Panc1 (cell line): ENCODE data around the gene ZNF607. TPM values are rescaled to one million over a fixed set of nuclear protein-coding genes. Genes with fewer than 3 reads are reported as not detected.

Experiments
- ATAC-seq: fragments of 200-7000 bp; cut with Tn5 transposase; 2 replicates; pipeline ENCODE4 v1.9.1; 2020; ENCODE audit warnings: mild to moderate bottlenecking, moderate library complexity
- BruUV-seq: library from RNA; stranded (reverse); fragments of 400-500 nt; replicated peaks from 2 replicates; lab custom pipeline; 2021; lab: Mats Ljungman, UMichigan
- CTCF ChIA-PET: fragments of 300-600 bp; sonication (Branson Sonifier 250); formaldehyde crosslinking; loops from one replicate; lab custom pipeline; 2022; ENCODE audit warnings: antibody characterized with exemption; lab: Charles Lee
- POLR2A ChIA-PET: fragments of 300-600 bp; sonication (Branson Sonifier 250); formaldehyde crosslinking; loops from one replicate; lab custom pipeline; 2022; ENCODE audit warnings: antibody characterized with exemption; lab: Charles Lee
- DNase-seq: peaks from one replicate; pipeline ENCODE4 v3.0.0-alpha.2; 2010; ENCODE audit warnings: low read depth, low spot score
- H3K27ac ChIP-seq: 2 replicates; pipeline ENCODE4 v1.5.1; 2011; ENCODE audit warnings: mild to moderate bottlenecking, low read length, inconsistent platforms
- H3K27me3 ChIP-seq: fragments of 200-500 bp; sonication (Bioruptor generic); 2 replicates; pipeline ENCODE4 v1.6.0; 2014; ENCODE audit warnings: low read length, inconsistent platforms; ENCODE audit not compliant: control insufficient read depth, insufficient read depth
- H3K36me3 ChIP-seq: fragments of 200-500 bp; sonication (Bioruptor generic); 2 replicates; pipeline ENCODE4 v1.5.1; 2014; ENCODE audit warnings: inconsistent platforms, mild to moderate bottlenecking, low read length, moderate library complexity; ENCODE audit not compliant: control insufficient read depth, insufficient read depth
- H3K4me1 ChIP-seq: 2 replicates; pipeline ENCODE4 v1.5.1; 2011; ENCODE audit warnings: inconsistent platforms, mild to moderate bottlenecking, low read length, moderate library complexity; ENCODE audit not compliant: control insufficient read depth, insufficient read depth
- H3K4me3 ChIP-seq, 2 experiments: 2 replicates each; pipeline ENCODE4 v1.5.1; 2011 to 2012; ENCODE audit warnings: low read depth in 2 of 2, low read length in 2 of 2, mild to moderate bottlenecking in 2 of 2, inconsistent platforms in 1 of 2, moderate library complexity in 1 of 2
- H3K9me3 ChIP-seq: fragments of 200-500 bp; sonication (Bioruptor generic); 2 replicates; pipeline ENCODE4 v1.5.1; 2014; ENCODE audit warnings: low read depth, mild to moderate bottlenecking, inconsistent platforms, low read length, moderate library complexity; ENCODE audit not compliant: control insufficient read depth, insufficient read depth
- CTCF ChIP-seq: fragments of 450-650 bp; IDR thresholded peaks from 2 replicates; pipeline ENCODE4 v1.5.1; 2017; ENCODE audit warnings: mild to moderate bottlenecking
- POLR2AphosphoS5 ChIP-seq: IDR thresholded peaks from 2 replicates; pipeline ENCODE4 v1.6.1; 2012; ENCODE audit warnings: mild to moderate bottlenecking, low read depth, low read length, moderate library complexity
- SIN3A ChIP-seq: IDR thresholded peaks from 2 replicates; pipeline ENCODE4 v1.6.1; 2012; ENCODE audit warnings: low read depth, mild to moderate bottlenecking, low read length, moderate library complexity, borderline replicate concordance; ENCODE audit not compliant: insufficient read depth
- TCF7L2 ChIP-seq: IDR thresholded peaks from 2 replicates; pipeline ENCODE4 v1.6.1; 2011; ENCODE audit warnings: mild to moderate bottlenecking, low read depth, low read length, inconsistent platforms
- in situ Hi-C: cut with HindIII; loops from 2 replicates; pipeline ENCODE4 v1.10.0; 2016; ENCODE audit warnings: low sequenced_read_pairs, low pct_unique_long_range_greater_than_20kb
- intact Hi-C: fragments of 100-400 bp; cut with micrococcal nuclease; formaldehyde crosslinking; loops from one replicate; pipeline ENCODE4 v1.10.0; 2022; ENCODE audit not compliant: unreplicated experiment
- total RNA-seq: library from RNA; stranded (reverse); gene quantifications from one replicate; pipeline ENCODE4 v1.2.1, GENCODE V29; 2021; ENCODE audit not compliant: unreplicated experiment
- TF ChIP-seq, protein P1 (sequence below), 2 experiments: IDR thresholded peaks; 2 replicates each; pipeline ENCODE4 v1.6.1; 2011 to 2012; ENCODE audit warnings: low read depth in 2 of 2, control low read depth in 1 of 2, low read length in 1 of 2, mild to moderate bottlenecking in 1 of 2, moderate library complexity in 1 of 2; ENCODE audit not compliant: insufficient read depth in 1 of 2

Gene ZNF607
- total RNA-seq, 1 experiment from 2014 or later: 17.3 TPM

DNA sequence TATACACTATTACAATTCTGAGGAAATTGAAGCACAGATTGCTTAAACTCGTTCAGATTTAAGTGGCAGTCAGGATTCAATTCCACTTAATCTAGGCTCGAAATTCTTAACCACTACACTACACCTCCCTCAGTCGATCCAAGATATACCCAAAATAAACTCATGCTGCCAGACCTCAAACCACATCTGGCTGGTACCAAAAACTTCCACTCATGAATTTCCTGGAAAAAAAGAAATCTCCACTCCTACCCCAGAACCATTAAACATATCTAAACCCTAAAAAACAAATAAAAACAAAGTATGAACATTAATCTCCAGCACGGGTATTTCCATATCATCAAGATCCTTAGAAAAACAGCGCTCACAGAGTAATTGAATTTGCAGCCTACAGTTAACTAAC is 65.4 kb downstream of the ZNF607 start:
- no peaks in the 10 kb centered on the region for H3K27me3 ChIP-seq
- in situ Hi-C loops: no loop called here
- ChIA-PET CTCF (no interaction called here), POLR2A (no interaction called here)
- DNase-seq (peak; percentile 12), ATAC-seq (no peak)
- H3K4me1 ChIP-seq: peaks cover 8% of the 10 kb centered on the region; the same call in 1 of the 2 replicates
- intact Hi-C loops: loop anchor here (5.0 kb wide), 1 partner anchor 187 kb away; the partner anchor contains the start of genes ZNF569 and ZNF570
- no peaks in the 10 kb centered on the region for H3K36me3 ChIP-seq
- BruUV-seq: no TSS peak
- H3K9me3 ChIP-seq: peaks cover 46% of the 10 kb centered on the region
- peak overlapping the region; percentile 73 to 93 for H3K4me3 ChIP-seq
- peak overlapping the region; percentile 97 for H3K27ac ChIP-seq
- TF ChIP-seq CTCF: no peak
- TF ChIP-seq POLR2AphosphoS5: no peak
- no peak for TF ChIP-seq TCF7L2
- TF ChIP-seq SIN3A: no peak
- TF ChIP-seq, protein P1, sequence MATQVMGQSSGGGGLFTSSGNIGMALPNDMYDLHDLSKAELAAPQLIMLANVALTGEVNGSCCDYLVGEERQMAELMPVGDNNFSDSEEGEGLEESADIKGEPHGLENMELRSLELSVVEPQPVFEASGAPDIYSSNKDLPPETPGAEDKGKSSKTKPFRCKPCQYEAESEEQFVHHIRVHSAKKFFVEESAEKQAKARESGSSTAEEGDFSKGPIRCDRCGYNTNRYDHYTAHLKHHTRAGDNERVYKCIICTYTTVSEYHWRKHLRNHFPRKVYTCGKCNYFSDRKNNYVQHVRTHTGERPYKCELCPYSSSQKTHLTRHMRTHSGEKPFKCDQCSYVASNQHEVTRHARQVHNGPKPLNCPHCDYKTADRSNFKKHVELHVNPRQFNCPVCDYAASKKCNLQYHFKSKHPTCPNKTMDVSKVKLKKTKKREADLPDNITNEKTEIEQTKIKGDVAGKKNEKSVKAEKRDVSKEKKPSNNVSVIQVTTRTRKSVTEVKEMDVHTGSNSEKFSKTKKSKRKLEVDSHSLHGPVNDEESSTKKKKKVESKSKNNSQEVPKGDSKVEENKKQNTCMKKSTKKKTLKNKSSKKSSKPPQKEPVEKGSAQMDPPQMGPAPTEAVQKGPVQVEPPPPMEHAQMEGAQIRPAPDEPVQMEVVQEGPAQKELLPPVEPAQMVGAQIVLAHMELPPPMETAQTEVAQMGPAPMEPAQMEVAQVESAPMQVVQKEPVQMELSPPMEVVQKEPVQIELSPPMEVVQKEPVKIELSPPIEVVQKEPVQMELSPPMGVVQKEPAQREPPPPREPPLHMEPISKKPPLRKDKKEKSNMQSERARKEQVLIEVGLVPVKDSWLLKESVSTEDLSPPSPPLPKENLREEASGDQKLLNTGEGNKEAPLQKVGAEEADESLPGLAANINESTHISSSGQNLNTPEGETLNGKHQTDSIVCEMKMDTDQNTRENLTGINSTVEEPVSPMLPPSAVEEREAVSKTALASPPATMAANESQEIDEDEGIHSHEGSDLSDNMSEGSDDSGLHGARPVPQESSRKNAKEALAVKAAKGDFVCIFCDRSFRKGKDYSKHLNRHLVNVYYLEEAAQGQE (IDR thresholded peaks at IDR 0.05; ENCODE audit: insufficient read depth in 1 of 2, low read depth in 2 of 2, low read length in 1 of 2): no peak

Other genes with a start within 250 kb of the ZNF607 start
- 10.1 TPM for gene ZNF793, start 212.8 kb downstream of the ZNF607 start, total RNA-seq
- 6.2 TPM for gene ZNF571, start 125.0 kb downstream of the ZNF607 start, total RNA-seq
- 0.39 TPM for gene ZNF540, start 124.9 kb downstream of the ZNF607 start, total RNA-seq
- gene ZFP30, start 64.3 kb downstream of the ZNF607 start, total RNA-seq: 22.0 TPM
- 13.3 TPM for gene ZNF573, start 59.8 kb upstream of the ZNF607 start, total RNA-seq
- not detected for gene WDR87, start 186.8 kb upstream of the ZNF607 start, total RNA-seq
- 66.3 TPM for gene SIPA1L3, start 187.4 kb upstream of the ZNF607 start, total RNA-seq